ENCODE data around the gene NTSR1.

The NTSR1 gene

DNA sequence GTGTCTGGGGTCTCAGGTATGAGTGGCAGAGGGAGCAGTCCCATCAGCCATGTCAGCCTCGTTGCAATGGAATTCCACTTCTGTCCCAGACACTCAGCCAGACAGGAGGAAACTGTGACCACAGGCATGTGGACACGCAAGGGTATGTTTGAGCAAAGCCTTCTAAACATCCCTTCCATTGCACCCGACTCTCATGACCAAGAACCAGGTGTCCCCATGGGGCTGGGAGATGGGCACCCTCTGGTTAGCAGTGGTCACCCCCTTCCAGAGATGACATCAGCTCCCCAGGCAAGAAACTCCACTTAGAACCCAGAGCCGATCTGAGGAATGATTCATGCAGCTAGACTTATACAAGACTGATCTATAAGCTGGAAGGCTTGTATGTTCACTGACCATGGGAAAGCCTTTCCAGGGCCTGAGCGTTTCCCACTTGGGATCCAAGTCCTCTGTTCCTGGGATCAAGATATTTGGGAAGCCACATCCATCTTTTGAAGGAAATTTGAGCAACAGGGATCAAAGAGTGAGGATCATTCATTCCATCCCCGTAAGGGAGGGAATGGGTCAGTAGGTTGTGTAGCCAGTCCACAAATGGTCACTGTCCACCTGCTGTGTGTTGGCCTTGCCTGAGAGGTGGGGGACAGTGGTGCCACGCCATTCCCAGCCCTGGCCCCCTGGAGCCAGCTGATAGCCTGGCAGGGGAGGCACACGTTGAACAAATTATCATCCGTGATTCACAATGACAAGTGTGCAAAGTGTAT lies 83.7 kb downstream of the NTSR1 start:
- Histone ChIP-seq H3K4me2 (peak overlapping the region; percentile 37 to 95 (median 73); a peak in 20 of 22 replicates), H3K4me3 (no peak overlapping the region), H3K9me3 (replicated peaks in 1 of 11) (peaks cover 0 to 6% (median 0%) of the 10 kb centered on the region in 11 experiments; a peak in 6 of 22 replicates), H3K9ac (no peak overlapping the region), H4K20me1 (peaks cover 0 to 18% (median 5%) of the 10 kb centered on the region in 11 experiments; a peak in 14 of 22 replicates), H3K27ac (peak overlapping the region in 2 of 11 experiments; percentile 11 to 21; a peak in 3 of 22 replicates), H3K27me3 (no peaks in the 10 kb centered on the region), H3K36me3 (peaks cover 0 to 2% (median 0%) of the 10 kb centered on the region in 11 experiments; a peak in 2 of 22 replicates), H3K4me1 (peaks cover 71 to 89% (median 83%) of the 10 kb centered on the region in 10 experiments)
- no peak for TF ChIP-seq Cebpa-rat (IDR thresholded peaks at IDR 0.05)

DNA sequence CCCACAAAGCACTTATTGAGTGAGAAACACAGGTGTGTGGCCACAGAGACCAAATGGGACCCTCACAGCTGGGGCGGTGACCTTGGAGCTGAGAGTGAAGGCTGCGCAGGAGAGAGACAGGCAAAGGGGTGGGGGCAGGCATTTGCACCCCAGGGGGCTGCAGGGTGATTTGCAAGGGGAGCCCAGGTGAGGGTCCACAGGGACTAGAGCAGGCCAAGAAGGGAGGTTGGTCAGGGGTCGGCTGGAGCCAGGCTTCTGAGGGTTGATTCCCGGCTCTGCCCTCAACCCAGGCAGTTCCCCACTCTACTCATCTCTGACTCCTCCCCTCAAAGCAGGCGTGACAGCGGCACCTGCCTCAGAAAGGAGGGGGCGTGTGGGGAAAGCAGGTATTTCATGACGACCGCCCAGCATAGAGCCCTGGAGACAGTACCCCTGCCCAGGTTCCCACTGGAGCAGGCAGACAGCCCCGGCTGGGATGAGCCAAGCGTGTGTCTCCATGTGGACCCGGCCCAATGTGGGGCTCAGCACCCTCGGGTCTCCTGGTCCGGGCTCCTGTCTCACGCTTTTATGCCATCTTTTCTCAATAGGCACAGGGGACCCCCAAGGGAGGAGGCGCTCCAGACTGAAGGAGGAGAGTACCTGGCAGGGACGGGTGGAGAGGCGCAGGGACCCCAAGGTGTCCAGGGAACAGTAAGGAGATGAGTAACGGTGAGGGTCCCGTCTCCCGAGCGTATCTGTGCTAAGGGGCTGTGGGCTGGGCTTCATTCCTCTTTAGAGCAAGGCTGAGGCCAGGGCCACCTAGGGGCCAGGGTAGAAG lies 84.5 kb downstream of the NTSR1 start:
- Histone ChIP-seq H3K9ac (peak overlapping the region in 5 of 11 experiments; percentile 50 to 83 (median 70); a peak in 11 of 22 replicates), H3K9me3 (replicated peaks in 1 of 11) (no peaks in the 10 kb centered on the region), H3K4me3 (peak overlapping the region in 3 of 10 experiments; percentile 21 to 28 (median 26); a peak in 2 of 20 replicates), H3K4me2 (peak overlapping the region; percentile 37 to 95 (median 73)), H4K20me1 (peaks cover 0 to 26% (median 12%) of the 10 kb centered on the region in 11 experiments; a peak in 16 of 22 replicates), H3K4me1 (peaks cover 71 to 89% (median 83%) of the 10 kb centered on the region in 10 experiments), H3K27ac (peak overlapping the region; percentile 41 to 91 (median 66); a peak in 21 of 22 replicates), H3K36me3 (peaks cover 2 to 10% (median 4%) of the 10 kb centered on the region in 11 experiments; a peak in 20 of 22 replicates), H3K27me3 (no peaks in the 10 kb centered on the region)
- TF ChIP-seq Cebpa-rat (IDR thresholded peaks at IDR 0.05): no peak

DNA sequence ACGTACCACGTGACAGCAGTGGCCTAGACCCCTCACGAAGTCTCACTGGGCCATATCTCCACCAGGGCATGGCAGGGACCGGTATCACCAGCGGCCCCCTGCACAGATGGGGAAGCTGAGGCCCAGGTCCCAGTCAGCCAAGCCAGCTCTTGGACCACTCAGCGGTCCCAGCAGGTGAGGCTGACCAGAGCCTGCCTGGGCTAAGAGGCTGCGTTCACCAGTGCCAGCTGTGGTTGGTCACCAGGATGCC lies 85.0 kb downstream of the NTSR1 start:
- Histone ChIP-seq H3K9ac (peak overlapping the region in 6 of 11 experiments; percentile 35 to 83 (median 70); a peak in 13 of 22 replicates), H3K36me3 (peaks cover 8 to 16% (median 10%) of the 10 kb centered on the region in 11 experiments; a peak in 21 of 22 replicates), H3K27me3 (no peaks in the 10 kb centered on the region), H3K9me3 (replicated peaks in 1 of 11) (no peaks in the 10 kb centered on the region), H4K20me1 (peaks cover 0 to 32% (median 18%) of the 10 kb centered on the region in 11 experiments; a peak in 16 of 22 replicates), H3K4me3 (peak overlapping the region in 4 of 10 experiments; percentile 21 to 49 (median 27); a peak in 5 of 20 replicates), H3K27ac (peak overlapping the region; percentile 41 to 91 (median 66); a peak in 21 of 22 replicates), H3K4me1 (peaks cover 71 to 89% (median 83%) of the 10 kb centered on the region in 10 experiments), H3K4me2 (peak overlapping the region; percentile 37 to 95 (median 73))
- TF ChIP-seq Cebpa-rat (IDR thresholded peaks at IDR 0.05): no peak

DNA sequence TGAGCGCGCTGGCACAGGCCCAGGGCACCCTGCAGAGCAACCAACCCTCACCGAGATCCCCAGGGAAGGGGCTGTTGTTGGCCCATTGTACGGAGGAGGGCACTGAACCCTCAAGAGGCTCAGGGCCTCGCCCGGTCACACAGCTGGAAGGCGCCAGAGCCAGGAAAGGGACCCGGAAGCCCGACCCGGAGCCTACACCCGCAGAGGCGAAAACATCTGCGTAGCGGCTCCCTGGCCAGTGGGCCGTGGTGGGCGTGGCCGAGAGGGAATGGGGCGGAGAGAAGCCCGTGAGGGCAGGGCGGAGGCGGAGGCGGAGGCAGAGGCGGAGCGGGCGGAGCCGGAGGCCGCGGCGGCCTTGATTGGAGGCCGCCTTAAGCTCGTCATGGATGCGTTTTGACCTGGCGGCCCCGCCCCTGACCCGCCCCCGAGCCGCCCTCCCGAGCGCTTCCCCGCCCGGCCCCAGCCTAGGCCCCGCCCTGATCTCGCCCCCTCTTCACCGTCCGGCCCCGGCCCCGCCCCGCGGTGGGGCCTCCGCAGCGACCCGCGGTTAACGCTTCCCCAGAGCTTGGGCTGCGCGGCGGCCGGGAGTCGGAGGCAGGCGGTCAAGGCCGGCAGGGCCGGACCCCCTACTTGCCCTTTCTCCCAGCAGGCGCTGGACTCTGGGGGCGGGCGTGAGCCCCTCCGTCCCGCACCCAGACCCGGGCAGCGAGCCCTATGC lies 85.5 kb downstream of the NTSR1 start:
- Histone ChIP-seq H4K20me1 (peaks cover 0 to 36% (median 22%) of the 10 kb centered on the region in 11 experiments; a peak in 16 of 22 replicates), H3K4me1 (peaks cover 71 to 89% (median 83%) of the 10 kb centered on the region in 10 experiments), H3K9ac (peak overlapping the region; percentile 75 to 88 (median 86)), H3K36me3 (peaks cover 13 to 20% (median 15%) of the 10 kb centered on the region in 11 experiments), H3K27me3 (no peaks in the 10 kb centered on the region), H3K4me2 (peak overlapping the region; percentile 85 to 100 (median 98)), H3K4me3 (peak overlapping the region; percentile 55 to 79 (median 67)), H3K27ac (peak overlapping the region; percentile 72 to 91 (median 84); a peak in 21 of 22 replicates), H3K9me3 (replicated peaks in 1 of 11) (no peaks in the 10 kb centered on the region)
- no peak for TF ChIP-seq Cebpa-rat (IDR thresholded peaks at IDR 0.05)

DNA sequence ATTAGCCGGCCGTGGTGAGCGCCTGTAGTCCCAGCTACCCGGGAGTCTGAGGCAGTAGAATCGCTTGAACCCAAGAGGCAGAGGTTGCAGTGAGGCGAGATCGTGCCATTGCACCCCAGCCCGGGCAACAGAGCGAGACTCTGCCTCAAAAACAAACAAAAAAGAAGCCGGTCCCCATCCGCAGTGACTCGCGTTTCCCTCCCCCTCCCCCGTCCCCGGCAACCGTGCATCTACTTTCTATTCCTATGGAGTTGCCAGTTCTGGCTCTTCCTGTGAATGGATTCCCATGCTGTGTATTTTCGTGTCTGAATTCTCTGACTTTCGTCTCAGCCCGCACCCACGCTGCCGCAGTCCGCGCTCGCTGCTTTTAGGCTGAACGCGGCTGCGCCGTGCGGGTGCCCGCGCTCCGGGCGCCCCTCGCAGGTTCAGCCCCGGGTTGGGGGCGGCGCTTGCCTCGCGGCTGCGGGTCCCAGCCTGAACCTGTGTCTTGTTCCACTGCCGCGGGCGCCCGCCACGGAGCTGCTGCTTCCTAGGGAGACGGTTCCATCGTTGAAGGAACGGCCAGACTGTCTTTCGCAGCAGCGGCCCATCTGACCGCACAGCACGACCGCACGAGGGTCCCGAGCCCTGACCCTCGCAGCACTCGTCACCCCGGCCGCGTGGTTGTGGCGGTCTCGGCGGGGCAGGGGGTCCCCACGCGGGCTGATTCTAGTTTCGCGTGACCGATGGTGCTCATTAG lies 86.6 kb downstream of the NTSR1 start:
- no peaks in the 10 kb centered on the region for H3K27me3 ChIP-seq
- peaks cover 64 to 85% (median 78%) of the 10 kb centered on the region in 10 experiments for H3K4me1 ChIP-seq
- peak overlapping the region; percentile 62 to 87 (median 79) for H3K27ac ChIP-seq
- peaks cover 0 to 44% (median 25%) of the 10 kb centered on the region in 11 experiments; a peak in 16 of 22 replicates for H4K20me1 ChIP-seq
- peak overlapping the region; percentile 55 to 79 (median 67) for H3K4me3 ChIP-seq
- peak overlapping the region; percentile 85 to 100 (median 98) for H3K4me2 ChIP-seq
- no peak for TF ChIP-seq Cebpa-rat (IDR thresholded peaks at IDR 0.05)
- peak overlapping the region; percentile 75 to 88 (median 86) for H3K9ac ChIP-seq
- peaks cover 23 to 31% (median 25%) of the 10 kb centered on the region in 11 experiments for H3K36me3 ChIP-seq
- no peaks in the 10 kb centered on the region for H3K9me3 ChIP-seq (replicated peaks in 1 of 11)

DNA sequence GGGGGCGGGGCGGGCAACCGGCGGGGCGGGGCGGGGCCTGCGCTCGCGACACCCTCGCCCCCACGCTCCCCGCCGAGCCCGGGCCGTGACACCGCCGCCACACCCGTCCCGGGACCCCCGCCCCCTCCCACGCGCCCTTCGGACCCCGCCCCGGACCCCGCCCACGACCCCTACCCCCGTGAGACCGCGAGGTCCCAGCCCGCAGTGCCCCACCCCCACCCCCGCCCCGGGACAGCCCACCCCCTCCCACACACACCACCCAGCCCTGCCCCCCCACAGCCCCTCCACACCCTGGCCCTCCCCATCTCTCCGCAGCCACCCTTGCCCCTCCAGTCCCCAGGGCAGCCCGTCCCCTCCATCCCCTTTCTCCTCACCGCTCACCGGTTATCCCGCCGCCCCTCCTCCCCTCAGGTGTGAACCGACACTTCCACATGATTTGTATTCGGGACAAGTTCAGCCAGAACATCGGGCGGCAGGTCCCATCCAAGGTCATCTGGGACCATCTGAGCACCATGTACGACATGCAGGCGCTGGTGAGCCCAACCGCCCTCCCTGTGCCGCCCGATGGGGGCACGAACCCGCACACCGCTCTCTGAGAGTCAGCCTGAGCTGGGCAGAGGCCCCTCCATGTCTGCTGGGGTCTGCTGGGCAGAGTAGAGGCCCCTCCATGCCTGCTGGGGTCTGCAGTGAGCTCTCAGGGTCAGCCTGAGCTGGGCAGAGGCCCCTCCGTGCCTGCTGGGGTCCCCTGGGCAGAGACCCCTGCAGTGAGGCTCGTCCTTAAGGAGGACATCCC lies 88.3 kb downstream of the NTSR1 start:
- Histone ChIP-seq H4K20me1 (peaks cover 0 to 49% (median 29%) of the 10 kb centered on the region in 11 experiments; a peak in 16 of 22 replicates), H3K9me3 (replicated peaks in 1 of 11) (no peaks in the 10 kb centered on the region), H3K9ac (peak overlapping the region; percentile 75 to 88 (median 86)), H3K4me3 (peak overlapping the region; percentile 55 to 79 (median 67)), H3K4me2 (peak overlapping the region; percentile 87 to 100 (median 95)), H3K4me1 (peaks cover 50 to 72% (median 69%) of the 10 kb centered on the region in 10 experiments), H3K27me3 (no peaks in the 10 kb centered on the region), H3K36me3 (peaks cover 36 to 48% (median 39%) of the 10 kb centered on the region in 11 experiments), H3K27ac (peak overlapping the region; percentile 57 to 87 (median 79); a peak in 21 of 22 replicates)
- no peak for TF ChIP-seq Cebpa-rat (IDR thresholded peaks at IDR 0.05)
